Breast epithelium (tissue), 4 donors: ENCODE results near the gene C6orf62. TPM values are rescaled to one million over a fixed set of nuclear protein-coding genes. Genes with fewer than 3 reads are reported as not detected.
"Not testable (repeated sequence)": the region's sequence is repeated elsewhere in the genome, so short reads cannot be mapped to it uniquely, and the experiment has no call there.

Experiments
- DNase-seq, 2 donors: peaks; one replicate each; pipeline ENCODE4 v3.0.0-alpha.2; 2019; ENCODE audit warnings: low spot score in 2 of 2
- H3K27ac ChIP-seq, 2 donors: fragments of 200-600 bp; sonication (generic) in 1 of 2; one replicate each; pipeline ENCODE4 v1.5.1; 2016 to 2019; ENCODE audit warnings: mild to moderate bottlenecking in 1 of 2
- H3K27me3 ChIP-seq, 2 donors: fragments of 200-600 bp; sonication (generic) in 1 of 2; one replicate each; pipeline versions ENCODE4 v1.5.1 to v1.6.0; 2017 to 2019; ENCODE audit warnings: control low read depth in 1 of 2, mild to moderate bottlenecking in 1 of 2
- H3K36me3 ChIP-seq: fragments of 200-600 bp; one replicate; pipeline ENCODE4 v1.5.1; 2019
- H3K4me1 ChIP-seq, 2 donors: fragments of 200-600 bp; sonication (generic); one replicate each; pipeline ENCODE4 v1.5.1; 2016 to 2019; ENCODE audit warnings: control low read depth in 1 of 2
- H3K4me3 ChIP-seq, 3 donors: fragments of 200-600 bp; sonication (generic); 1 replicate in 2 of 3; 2 replicates in 1 of 3; pipeline ENCODE4 v1.5.1; 2016 to 2019; ENCODE audit warnings: mild to moderate bottlenecking in 3 of 3, moderate library complexity in 2 of 3
- H3K9me3 ChIP-seq, 2 donors: fragments of 200-600 bp; sonication (generic) in 1 of 2; one replicate each; pipeline ENCODE4 v1.5.1; 2016 to 2019; ENCODE audit warnings: control low read depth in 1 of 2
- CTCF ChIP-seq, 3 donors: fragments of 450-650 bp; IDR thresholded peaks; one replicate each; pipeline ENCODE4 v1.5.1; 2016 to 2017; ENCODE audit warnings: antibody characterized with exemption in 3 of 3, mild to moderate bottlenecking in 3 of 3, moderate library complexity in 3 of 3
- POLR2A ChIP-seq: fragments of 450-650 bp; IDR thresholded peaks from one replicate; pipeline ENCODE4 v1.6.1; 2016; ENCODE audit warnings: antibody characterized with exemption, mild to moderate bottlenecking, moderate library complexity
- POLR2AphosphoS5 ChIP-seq, 3 donors: sonication (generic); formaldehyde crosslinking; IDR thresholded peaks; one replicate each; pipeline ENCODE4 v1.6.1; 2017; ENCODE audit warnings: antibody characterized with exemption in 3 of 3
- intact Hi-C: fragments of 100-400 bp; cut with DNase I; formaldehyde crosslinking; loops from one replicate; pipeline ENCODE4 v1.15.1; 2023; ENCODE audit warnings: low total_unique reads
- total RNA-seq, 3 donors: library from RNA; depleted of rRNA; stranded (reverse); fragments of >200 nt; gene quantifications; one replicate each; pipeline ENCODE4 v1.1.0, GENCODE V29; 2016

C6orf62 gene
- total RNA-seq, 3 donors from 2014 or later: 57.0 to 86.1 (median 66.1) TPM

- intact Hi-C loops: no loop called here
- H3K9me3 ChIP-seq: no peaks in the 10 kb centered on the region
- H3K4me3 ChIP-seq: no peak overlapping the region
- no peaks in the 10 kb centered on the region for H3K27me3 ChIP-seq
- H3K27ac ChIP-seq: no peak overlapping the region
- H3K36me3 ChIP-seq: no peaks in the 10 kb centered on the region
- no peaks in the 10 kb centered on the region for H3K4me1 ChIP-seq
- no peak for TF ChIP-seq POLR2A
- TF ChIP-seq CTCF (IDR thresholded peaks at IDR 0.05): no peak
- TF ChIP-seq POLR2AphosphoS5 (IDR thresholded peaks at IDR 0.05): no peak
- DNase-seq: no peak
Measured at GRCh38 chr6:24755279-24755678, 36.3 kb upstream of the C6orf62 start.

GRCh38 chr6:24754378-24754777 lies 35.4 kb upstream of the C6orf62 start:
- H3K9me3 ChIP-seq, H3K4me3 ChIP-seq, intact Hi-C loops, H3K27ac ChIP-seq, H3K4me1 ChIP-seq, H3K27me3 ChIP-seq, DNase-seq, H3K36me3 ChIP-seq: not testable (repeated sequence)

- no peak for DNase-seq
- H3K9me3 ChIP-seq: no peaks in the 10 kb centered on the region
- TF ChIP-seq CTCF (IDR thresholded peaks at IDR 0.05) (no peak), POLR2AphosphoS5 (IDR thresholded peaks at IDR 0.05) (no peak), POLR2A (no peak)
- H3K4me3 ChIP-seq: no peak overlapping the region
- intact Hi-C loops: no loop called here
- H3K4me1 ChIP-seq: no peaks in the 10 kb centered on the region
- no peaks in the 10 kb centered on the region for H3K27me3 ChIP-seq
- no peaks in the 10 kb centered on the region for H3K36me3 ChIP-seq
- H3K27ac ChIP-seq: no peak overlapping the region
Measured at GRCh38 chr6:24753545-24753944, 34.6 kb upstream of the C6orf62 start.

- Histone ChIP-seq H3K36me3 (no peaks in the 10 kb centered on the region), H3K4me1 (no peaks in the 10 kb centered on the region), H3K27ac (no peak overlapping the region), H3K4me3 (no peak overlapping the region), H3K27me3 (no peaks in the 10 kb centered on the region), H3K9me3 (no peaks in the 10 kb centered on the region)
- intact Hi-C loops: no loop called here
- DNase-seq: no peak
- TF ChIP-seq POLR2A: no peak
- no peak for TF ChIP-seq CTCF (IDR thresholded peaks at IDR 0.05)
- no peak for TF ChIP-seq POLR2AphosphoS5 (IDR thresholded peaks at IDR 0.05)
Measured at GRCh38 chr6:24752917-24753492, 34.1 kb upstream of the C6orf62 start.

GRCh38 chr6:24752503-24752902 lies 33.5 kb upstream of the C6orf62 start:
- no peak for DNase-seq
- H3K9me3 ChIP-seq: no peaks in the 10 kb centered on the region
- H3K4me3 ChIP-seq: no peak overlapping the region
- TF ChIP-seq CTCF (IDR thresholded peaks at IDR 0.05) (no peak), POLR2A (no peak), POLR2AphosphoS5 (IDR thresholded peaks at IDR 0.05) (no peak)
- intact Hi-C loops: no loop called here
- no peaks in the 10 kb centered on the region for H3K27me3 ChIP-seq
- H3K27ac ChIP-seq: no peak overlapping the region
- H3K36me3 ChIP-seq: no peaks in the 10 kb centered on the region
- no peaks in the 10 kb centered on the region for H3K4me1 ChIP-seq

GRCh38 chr6:24750878-24751277 lies 31.9 kb upstream of the C6orf62 start:
- H3K27me3 ChIP-seq, H3K36me3 ChIP-seq, H3K9me3 ChIP-seq, DNase-seq, H3K4me1 ChIP-seq, H3K4me3 ChIP-seq, H3K27ac ChIP-seq, intact Hi-C loops: not testable (repeated sequence)
